ENCODE results near the gene MED13.

- TF ChIP-seq CTCF (IDR thresholded peaks at IDR 0.05; ENCODE audit: insufficient read depth, low read length), result no peak
- TF ChIP-seq GABPA (IDR thresholded peaks at IDR 0.05; ENCODE audit: low read depth), result no peak
- TF ChIP-seq REST (IDR thresholded peaks at IDR 0.05; ENCODE audit: insufficient replicate concordance, low read depth), result no peak
Measured at GRCh38 chr17:61989509-61989908, 75.6 kb downstream of the MED13 start.

Data from HL-60 (cell line).